Measurements from ENCODE around the gene LRRC2.

Gene LRRC2

GRCh38 chr3:46609212-46609721, 43.2 kb upstream of the LRRC2 start:
- TF ChIP-seq, protein P1, sequence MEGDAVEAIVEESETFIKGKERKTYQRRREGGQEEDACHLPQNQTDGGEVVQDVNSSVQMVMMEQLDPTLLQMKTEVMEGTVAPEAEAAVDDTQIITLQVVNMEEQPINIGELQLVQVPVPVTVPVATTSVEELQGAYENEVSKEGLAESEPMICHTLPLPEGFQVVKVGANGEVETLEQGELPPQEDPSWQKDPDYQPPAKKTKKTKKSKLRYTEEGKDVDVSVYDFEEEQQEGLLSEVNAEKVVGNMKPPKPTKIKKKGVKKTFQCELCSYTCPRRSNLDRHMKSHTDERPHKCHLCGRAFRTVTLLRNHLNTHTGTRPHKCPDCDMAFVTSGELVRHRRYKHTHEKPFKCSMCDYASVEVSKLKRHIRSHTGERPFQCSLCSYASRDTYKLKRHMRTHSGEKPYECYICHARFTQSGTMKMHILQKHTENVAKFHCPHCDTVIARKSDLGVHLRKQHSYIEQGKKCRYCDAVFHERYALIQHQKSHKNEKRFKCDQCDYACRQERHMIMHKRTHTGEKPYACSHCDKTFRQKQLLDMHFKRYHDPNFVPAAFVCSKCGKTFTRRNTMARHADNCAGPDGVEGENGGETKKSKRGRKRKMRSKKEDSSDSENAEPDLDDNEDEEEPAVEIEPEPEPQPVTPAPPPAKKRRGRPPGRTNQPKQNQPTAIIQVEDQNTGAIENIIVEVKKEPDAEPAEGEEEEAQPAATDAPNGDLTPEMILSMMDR (conservative IDR thresholded peaks at IDR 0.05; ENCODE audit: low read length): no peak
- H3K4me3 ChIP-seq (ENCODE audit: low read length): no peak overlapping the region
- DNase-seq (ENCODE audit: low read depth): no peak

DNA sequence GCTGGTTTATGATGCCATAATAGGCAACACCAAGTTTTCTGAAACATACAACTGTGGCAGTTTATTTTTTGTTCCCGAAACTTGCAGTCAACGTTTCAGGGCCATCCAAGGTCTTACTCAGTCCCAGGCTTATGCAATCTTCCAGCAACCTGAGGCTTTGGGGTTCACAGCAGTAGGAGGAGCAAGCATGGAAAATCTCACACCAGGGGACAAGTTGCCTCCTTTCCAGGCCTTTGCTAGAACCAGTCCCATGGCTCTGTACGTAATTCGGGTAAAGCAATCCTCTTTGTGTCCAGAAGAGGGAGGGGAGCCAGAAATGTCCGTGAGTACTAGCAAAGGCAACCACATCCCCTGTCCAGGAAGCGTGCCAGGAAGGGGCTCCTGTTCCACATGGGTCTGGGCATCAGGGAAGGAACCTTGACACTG, 41.5 kb upstream of the LRRC2 start:
- peak; percentile 56 for DNase-seq (ENCODE audit: low read depth)
- TF ChIP-seq, protein P1 (conservative IDR thresholded peaks at IDR 0.05; ENCODE audit: low read length): peak; percentile 34
- no peak overlapping the region for H3K4me3 ChIP-seq (ENCODE audit: low read length)

GRCh38 chr3:46604127-46604526, 38.0 kb upstream of the LRRC2 start:
- TF ChIP-seq, protein P1 (conservative IDR thresholded peaks at IDR 0.05; ENCODE audit: low read length): no peak
- H3K4me3 ChIP-seq (ENCODE audit: low read length): no peak overlapping the region
- no peak for DNase-seq (ENCODE audit: low read depth)

GRCh38 chr3:46603446-46604046, 37.4 kb upstream of the LRRC2 start:
- no peak overlapping the region for H3K4me3 ChIP-seq (ENCODE audit: low read length)
- no peak for DNase-seq (ENCODE audit: low read depth)
- TF ChIP-seq, protein P1 (conservative IDR thresholded peaks at IDR 0.05; ENCODE audit: low read length): no peak

DNA sequence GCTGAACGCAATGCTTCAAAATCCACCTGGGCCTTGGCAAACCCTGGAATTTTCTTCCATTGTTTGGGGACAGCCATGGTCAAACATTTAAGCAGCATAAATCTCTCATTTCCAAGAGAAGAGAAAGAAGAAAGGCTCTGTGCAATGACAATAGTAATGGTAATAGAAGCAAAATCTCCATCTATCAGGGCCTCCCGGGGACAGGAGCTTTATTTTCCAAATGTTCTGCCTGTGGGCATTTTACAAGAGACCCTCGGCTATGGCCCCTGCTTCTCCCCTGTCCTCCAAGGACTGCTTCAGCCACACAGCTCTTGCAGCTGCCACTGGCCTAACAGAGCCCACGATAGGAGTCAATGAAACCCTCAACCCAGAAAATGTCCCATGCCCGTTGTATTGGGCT, 33.5 kb upstream of the LRRC2 start:
- TF ChIP-seq, protein P1 (conservative IDR thresholded peaks at IDR 0.05; ENCODE audit: low read length): no peak
- no peak overlapping the region for H3K4me3 ChIP-seq (ENCODE audit: low read length)
- DNase-seq (ENCODE audit: low read depth): no peak

DNA sequence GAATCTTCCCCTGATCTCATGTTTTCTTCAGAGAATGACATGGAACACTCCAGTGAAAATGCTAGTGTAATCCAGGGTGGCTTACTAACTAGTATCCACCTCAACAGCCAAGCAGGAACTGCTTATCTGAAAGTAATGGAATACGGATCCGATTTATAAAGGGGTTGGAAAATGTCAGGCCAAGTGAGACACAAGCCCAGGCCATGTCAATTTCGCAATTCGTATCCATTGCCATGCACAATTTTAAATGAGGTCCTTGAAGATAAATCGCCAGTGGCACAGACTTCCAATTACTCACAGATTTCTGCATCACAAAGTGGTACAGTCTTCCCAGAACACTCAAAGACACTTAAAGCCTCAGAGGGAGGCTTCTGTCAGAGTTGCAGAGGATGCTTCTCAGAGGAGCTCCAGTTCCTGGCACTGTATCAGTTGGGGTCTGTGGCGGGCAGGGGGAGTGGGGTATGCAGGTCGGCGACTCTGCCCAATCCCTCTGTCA, 29.8 kb upstream of the LRRC2 start:
- TF ChIP-seq, protein P1 (conservative IDR thresholded peaks at IDR 0.05; ENCODE audit: low read length): no peak
- DNase-seq (ENCODE audit: low read depth): no peak
- no peak overlapping the region for H3K4me3 ChIP-seq (ENCODE audit: low read length)

DNA sequence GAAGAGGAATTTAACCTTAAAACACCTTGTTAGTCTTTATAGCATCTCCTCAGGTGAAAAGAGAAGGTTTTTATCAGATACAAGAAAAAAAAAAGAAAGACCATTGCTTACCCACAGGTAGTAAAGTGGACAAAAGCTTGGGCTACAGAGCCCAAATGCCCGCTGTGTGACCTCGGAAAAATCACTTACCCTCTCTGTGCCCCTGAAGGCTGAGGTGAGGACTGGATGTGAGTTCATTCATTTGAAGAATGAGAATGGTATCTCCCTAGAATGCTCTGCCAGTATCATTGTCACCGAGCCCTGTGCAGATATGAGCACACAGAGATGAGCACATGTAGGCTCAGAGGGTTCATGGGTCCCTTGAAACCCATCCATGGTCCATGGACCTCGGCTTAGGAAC, 28.6 kb upstream of the LRRC2 start:
- H3K4me3 ChIP-seq (ENCODE audit: low read length): no peak overlapping the region
- DNase-seq (ENCODE audit: low read depth): no peak
- TF ChIP-seq, protein P1 (conservative IDR thresholded peaks at IDR 0.05; ENCODE audit: low read length): no peak
